Stimulated activated CD4-positive, alpha-beta T cell treated with anti-CD3 and anti-CD28 coated beads, Interleukin-4, amount 100 ng/mL, for 1 hour (primary cell): ENCODE data around the gene KRT3.
"Not testable (repeated sequence)": the region's sequence is repeated elsewhere in the genome, so short reads cannot be mapped to it uniquely, and the experiment has no call there.

Source experiments
- DNase-seq: peaks from one replicate; pipeline ENCODE4 v3.0.0-alpha.2; 2020

The KRT3 gene

DNA sequence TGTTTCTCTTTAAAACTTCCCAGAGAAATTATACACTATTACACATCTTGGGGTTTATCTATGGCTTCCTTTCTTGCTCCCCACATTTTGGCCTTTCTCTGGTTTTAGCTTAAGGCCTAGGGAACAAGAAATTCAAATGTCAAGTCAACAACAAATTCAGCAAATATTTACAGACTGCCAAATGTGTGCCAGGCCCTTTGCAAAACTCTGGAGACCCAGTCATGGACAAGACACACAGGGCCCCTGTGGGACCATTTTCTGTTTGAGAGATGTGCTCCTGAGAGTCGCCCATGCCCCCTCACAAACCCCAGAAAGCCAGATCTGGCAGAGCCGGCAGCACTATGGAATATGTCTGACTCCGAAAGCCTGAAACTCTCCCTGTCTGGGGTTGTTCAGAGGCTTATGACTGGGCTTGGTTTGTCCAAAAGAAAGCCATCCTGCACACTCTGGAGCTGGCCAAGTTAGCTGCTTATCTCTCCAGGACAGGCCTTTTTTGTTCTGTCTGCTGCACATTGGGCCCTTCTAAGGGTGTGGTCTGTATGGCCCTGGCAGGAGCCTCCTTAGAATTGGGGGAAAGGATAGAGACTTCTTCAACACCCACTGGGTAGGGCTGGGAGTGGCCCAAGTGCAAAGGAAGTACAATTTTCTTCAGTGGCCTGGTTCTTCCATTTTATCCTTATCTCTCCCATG, 1.1 kb upstream of the KRT3 start:
- no peak for DNase-seq

- no peak for DNase-seq
Measured at GRCh38 chr12:52796429-52796794, 495 bp upstream of the KRT3 start.

- not testable (repeated sequence) for DNase-seq
Measured at GRCh38 chr12:52795332-52795674, 614 bp downstream of the KRT3 start.

DNA sequence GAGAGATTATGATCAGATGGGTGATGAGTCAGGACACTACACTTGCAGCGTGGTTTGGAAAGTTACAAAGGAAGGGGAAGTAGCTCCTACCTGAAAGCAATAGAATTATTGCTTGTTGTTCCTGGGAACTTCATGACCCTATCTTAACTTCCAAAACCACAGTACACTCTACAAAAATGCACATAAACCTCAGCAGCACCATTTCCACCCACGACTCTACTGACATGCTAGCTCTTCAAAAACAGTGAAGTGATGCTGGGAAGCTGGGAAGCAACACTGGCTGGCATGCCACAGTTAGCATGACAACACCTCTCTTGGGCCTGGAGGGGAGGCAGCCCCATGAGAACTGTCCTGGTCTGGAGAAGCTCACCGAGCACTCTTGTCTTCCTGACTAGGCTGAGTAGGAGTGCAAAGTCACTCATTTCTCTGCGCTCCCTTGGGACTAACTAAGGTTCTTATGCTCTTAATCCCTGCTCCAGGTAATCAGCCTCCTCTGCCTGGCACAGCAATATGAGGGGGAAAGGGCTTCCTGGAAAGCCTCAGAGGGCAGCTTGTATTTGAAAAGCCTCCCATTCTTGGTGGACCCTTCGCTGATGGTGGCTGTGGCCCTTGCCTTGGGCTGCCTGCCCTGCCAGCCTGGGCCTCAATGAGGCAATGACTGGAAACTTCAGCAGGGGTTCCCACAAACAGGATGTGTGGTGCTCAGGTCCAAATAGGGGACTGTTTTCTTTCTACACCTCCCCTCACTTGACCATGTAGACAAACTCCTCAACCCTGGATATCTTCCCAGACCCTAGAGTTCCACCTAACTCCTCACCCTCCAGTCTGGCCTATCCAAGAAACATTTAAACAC, 1.2 kb downstream of the KRT3 start:
- no peak for DNase-seq

DNA sequence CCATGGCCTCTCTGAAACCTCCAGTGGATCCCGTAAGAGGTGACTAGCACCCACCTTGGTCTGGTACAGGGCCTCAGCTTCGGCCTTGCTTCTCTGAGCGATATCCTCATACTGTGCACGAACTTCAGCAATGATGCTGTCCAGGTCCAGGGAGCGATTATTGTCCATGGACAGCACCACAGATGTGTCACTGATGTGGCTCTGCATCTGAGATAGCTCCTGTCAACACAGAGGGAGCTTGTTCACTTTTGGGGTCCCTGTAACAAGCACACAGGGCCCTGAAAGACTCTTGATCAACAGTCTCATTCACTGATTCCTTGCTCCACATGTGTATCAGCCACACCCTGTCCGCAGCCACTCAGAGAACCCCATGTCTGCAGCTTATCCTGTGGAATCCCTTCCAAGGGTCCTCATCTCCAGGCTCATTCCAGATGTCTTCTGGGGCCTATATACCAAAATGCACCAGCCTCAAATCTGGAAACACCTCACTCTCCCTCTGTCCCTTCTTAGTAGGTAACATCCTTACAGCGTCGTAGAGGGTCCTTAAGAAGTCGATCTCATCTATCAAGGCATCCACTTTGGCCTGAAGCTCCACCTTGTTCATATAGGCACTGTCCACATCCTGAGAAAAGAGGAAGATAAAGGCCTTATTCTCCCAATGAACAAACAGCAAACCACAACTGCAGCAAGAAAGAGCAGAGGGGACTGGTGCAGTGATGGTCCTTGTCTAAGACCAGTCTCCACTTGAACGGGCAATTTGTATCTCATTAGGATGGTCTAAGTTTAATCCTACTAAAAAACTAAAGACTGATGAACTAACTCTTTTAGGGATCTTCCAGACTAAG, 3.5 kb downstream of the KRT3 start:
- DNase-seq, result no peak

DNA sequence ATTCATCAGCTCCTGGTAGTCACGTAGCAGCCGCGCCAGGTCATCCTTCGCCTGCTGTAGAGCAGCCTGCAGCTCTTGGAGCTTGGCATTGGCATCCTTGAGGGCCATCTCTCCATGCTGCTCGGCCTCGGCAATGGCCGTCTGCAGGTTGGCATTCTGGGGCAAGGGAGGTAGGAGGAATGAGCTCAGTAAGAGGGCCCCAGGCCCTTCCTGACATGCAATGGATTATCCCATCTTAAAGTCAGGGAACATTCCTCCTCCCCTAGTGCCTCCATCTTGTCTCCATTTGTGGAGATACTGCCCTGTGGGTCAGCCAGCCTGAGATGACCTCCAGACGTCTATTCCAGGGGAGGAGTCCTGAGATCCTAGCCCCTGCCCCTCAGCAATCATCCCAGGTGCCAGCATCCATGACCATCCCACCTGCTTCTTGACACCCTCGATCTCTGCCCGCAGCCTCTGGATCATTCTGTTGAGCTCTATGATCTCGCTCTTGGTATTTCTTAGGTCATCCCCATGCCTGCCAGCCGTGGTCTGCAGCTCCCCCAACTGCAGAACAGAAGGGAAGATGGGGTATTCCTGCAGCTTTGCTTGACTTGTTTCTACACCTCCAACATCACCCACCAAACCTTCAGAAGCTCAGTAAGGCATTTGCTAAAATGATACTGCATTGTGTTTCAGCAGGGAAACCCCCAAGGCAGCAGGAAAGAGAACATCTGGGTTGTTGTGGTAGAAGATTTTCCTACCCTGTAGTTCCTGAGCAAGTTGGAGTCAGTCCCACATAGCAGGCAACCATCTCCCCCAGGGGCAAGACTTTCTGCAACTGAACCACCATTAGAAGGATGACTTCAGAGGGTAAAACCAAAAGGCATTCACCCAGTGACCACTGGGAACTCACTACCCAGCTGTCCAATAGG, 4.4 kb downstream of the KRT3 start:
- no peak for DNase-seq

GRCh38 chr12:52790427-52791270, 5.3 kb downstream of the KRT3 start:
- DNase-seq, result no peak

GRCh38 chr12:52789637-52790426, 6.1 kb downstream of the KRT3 start:
- DNase-seq, result no peak

- no peak for DNase-seq
Measured at GRCh38 chr12:52788876-52789636, 6.9 kb downstream of the KRT3 start.

DNA sequence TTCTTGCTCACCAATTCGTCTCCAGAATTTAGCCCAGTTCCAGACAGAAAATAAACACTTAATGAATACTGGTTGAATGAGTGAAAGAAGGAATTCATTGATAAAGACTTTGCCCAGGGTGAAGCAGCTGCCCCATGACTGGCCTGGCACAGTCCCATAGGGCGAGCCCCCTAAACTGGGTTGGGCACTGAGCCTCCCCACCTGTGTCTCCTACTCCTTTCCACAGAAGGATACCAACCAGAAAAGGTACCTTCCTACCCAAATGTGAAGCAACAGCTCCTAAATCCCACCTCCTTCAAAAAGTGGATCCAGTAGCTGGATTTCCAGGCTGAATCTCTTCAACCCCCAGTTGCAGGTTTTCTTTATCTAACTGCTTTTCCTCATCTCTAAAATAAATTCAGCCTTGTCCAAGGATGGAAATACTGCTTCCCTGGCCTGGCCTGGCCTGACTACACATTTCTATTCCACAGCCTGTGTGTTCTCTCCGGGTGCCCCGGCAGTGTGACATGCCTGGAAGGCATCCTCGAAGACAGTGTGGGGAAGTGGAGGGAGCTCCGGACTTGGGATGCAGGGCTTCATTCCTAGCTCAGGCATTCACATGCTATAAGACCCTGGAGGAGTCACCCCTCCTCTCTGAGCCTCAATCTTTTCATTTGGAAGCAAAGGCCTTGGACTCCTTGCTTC, 7.6 kb downstream of the KRT3 start:
- DNase-seq, result no peak

DNA sequence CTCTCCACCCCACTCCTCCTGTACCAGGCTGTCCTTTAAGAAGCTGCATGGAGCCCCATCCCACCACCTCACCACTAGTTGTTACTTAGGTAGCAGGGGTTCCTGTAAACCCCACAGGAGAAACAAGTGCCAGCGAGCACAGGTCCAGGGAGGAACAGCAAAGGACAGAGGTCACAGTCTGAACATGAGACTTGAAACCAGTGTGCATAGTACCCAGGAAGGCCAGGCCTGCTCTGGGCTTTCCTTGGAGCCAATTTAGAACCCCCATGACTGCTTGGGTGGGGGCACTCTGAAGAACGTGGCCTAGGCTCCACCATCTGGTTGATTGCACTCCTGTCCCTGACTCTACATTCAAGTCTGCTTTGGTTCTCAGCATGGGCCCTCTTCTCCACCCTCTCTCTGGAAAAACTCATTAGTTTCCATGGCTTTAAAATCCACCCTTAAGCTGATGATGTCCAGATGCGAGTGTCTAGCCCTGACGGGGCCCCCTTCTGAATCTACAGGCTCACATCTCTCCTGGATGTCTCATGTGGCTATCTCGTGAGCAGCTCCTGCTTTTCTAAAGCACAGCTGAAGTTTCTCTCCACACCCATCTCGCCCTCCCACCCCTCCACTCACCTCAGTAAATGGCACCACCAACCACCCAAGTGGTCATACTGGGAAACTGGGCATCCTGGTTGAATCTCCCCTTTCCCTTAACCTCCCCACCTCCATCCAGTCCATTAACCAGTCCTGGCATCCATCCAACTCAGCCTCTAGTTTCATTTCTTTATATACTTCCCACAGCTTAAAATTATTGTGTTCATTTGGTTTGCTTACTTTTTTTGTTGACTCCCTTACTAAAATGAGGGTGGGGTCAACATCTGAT, 8.4 kb downstream of the KRT3 start:
- DNase-seq, result no peak

DNA sequence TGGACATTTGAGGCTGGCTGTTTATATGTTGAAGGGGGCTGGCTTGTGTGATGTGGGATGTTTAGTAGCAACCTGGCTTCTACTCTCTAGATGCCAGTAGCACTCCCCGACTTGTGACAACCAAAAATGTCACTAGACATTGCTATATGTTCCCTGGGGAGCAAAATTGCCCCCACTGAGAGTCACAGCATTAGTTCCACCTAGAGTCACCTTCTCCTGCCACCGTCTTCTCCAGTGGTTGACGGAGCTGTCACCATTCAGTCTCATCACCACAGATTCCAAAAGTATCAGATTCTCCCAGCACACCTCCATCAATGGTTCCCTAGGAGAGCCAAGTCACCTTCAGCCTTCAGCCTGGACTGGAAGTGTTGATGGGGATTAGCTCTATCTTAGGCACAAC, 11.0 kb downstream of the KRT3 start:
- no peak for DNase-seq

GRCh38 chr12:52783563-52784316, 12.2 kb downstream of the KRT3 start:
- no peak for DNase-seq

GRCh38 chr12:52782502-52782901, 13.4 kb downstream of the KRT3 start:
- DNase-seq, result no peak

DNA sequence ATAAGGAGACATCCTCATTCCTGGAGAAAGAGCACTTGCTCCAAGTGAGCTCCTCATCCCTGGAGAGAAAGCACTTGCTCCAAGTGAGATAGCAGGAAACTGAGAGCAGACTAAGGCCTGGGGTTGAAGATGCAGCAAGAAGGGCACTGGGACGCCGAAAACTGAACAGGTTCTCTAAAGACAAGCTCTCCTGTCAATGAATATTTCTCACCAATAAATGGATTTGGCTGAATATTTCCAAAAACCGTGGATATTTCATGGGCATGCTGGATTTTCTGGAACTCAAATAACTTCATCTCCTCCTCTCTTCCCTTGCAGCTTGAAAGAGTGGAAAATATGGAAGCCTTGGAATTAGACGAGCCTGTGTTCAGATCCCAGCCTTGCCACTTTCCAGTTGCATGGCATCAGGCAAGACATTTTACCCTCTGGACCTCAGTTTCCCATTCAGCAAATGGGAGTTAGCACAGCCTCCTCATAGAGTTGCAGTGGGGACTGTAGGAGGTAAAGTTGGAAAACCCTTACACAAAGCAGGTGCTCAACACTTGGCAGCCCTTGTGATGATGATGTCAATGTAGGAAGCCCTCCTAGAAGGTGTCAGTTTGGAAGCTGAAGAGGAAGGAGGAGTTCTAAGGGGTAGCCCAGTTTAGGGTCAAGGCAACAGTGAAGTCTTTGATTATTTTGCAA, 14.4 kb downstream of the KRT3 start:
- DNase-seq, result no peak

GRCh38 chr12:52779914-52780313, 16.0 kb downstream of the KRT3 start:
- no peak for DNase-seq

- DNase-seq, result no peak
Measured at GRCh38 chr12:52778833-52779232, 17.1 kb downstream of the KRT3 start.
